NOMO-1 treated with DMSO at 0.1 percent for 48 hours (cell line): ENCODE measurements around the gene PCDH7.

Experiments
- DNase-seq: peaks from one replicate; lab custom pipeline; 2025; ENCODE audit not compliant: unreplicated experiment; lab: John Stamatoyannopoulos, UW

Gene PCDH7

GRCh38 chr4:30725562-30725961, 5.4 kb downstream of the PCDH7 start:
- no peak for DNase-seq

GRCh38 chr4:30726090-30726675, 6.0 kb downstream of the PCDH7 start:
- DNase-seq: no peak

GRCh38 chr4:30727409-30727808, 7.2 kb downstream of the PCDH7 start:
- DNase-seq: no peak

- DNase-seq: no peak
Observed at GRCh38 chr4:30728311-30728710, 8.1 kb downstream of the PCDH7 start.

- no peak for DNase-seq
Observed at GRCh38 chr4:30743897-30744296, 23.7 kb downstream of the PCDH7 start.

- DNase-seq: no peak
Observed at GRCh38 chr4:30744386-30744785, 24.2 kb downstream of the PCDH7 start.

- no peak for DNase-seq
Observed at GRCh38 chr4:30744957-30745640, 24.9 kb downstream of the PCDH7 start.

- DNase-seq: no peak
Observed at GRCh38 chr4:30746735-30747134, 26.6 kb downstream of the PCDH7 start.

GRCh38 chr4:30753316-30753715, 33.1 kb downstream of the PCDH7 start:
- DNase-seq: no peak

- DNase-seq: no peak
Observed at GRCh38 chr4:30754021-30754420, 33.9 kb downstream of the PCDH7 start.

- no peak for DNase-seq
Observed at GRCh38 chr4:30755346-30755745, 35.2 kb downstream of the PCDH7 start.

GRCh38 chr4:30756553-30756952, 36.4 kb downstream of the PCDH7 start:
- DNase-seq: no peak

- no peak for DNase-seq
Observed at GRCh38 chr4:30757357-30757756, 37.2 kb downstream of the PCDH7 start.

- no peak for DNase-seq
Observed at GRCh38 chr4:30760551-30760950, 40.4 kb downstream of the PCDH7 start.

- no peak for DNase-seq
Observed at GRCh38 chr4:30763321-30763727, 43.2 kb downstream of the PCDH7 start.

GRCh38 chr4:30765022-30765421, 44.9 kb downstream of the PCDH7 start:
- no peak for DNase-seq

- DNase-seq: no peak
Observed at GRCh38 chr4:30767147-30767845, 47.1 kb downstream of the PCDH7 start.

- DNase-seq: no peak
Observed at GRCh38 chr4:30768277-30768676, 48.1 kb downstream of the PCDH7 start.

GRCh38 chr4:30769093-30769492, 48.9 kb downstream of the PCDH7 start:
- DNase-seq: no peak

- DNase-seq: no peak
Observed at GRCh38 chr4:30770049-30770549, 49.9 kb downstream of the PCDH7 start.

GRCh38 chr4:30770812-30771211, 50.6 kb downstream of the PCDH7 start:
- DNase-seq: no peak

GRCh38 chr4:30776451-30776850, 56.3 kb downstream of the PCDH7 start:
- no peak for DNase-seq
